GM18861 (cell line): Measurements from ENCODE around the gene TAMM41.
A peak's percentile ranks its signal among the peaks of the same experiment; 100 is the strongest.
"Not testable (repeated sequence)": the region's sequence is repeated elsewhere in the genome, so short reads cannot be mapped to it uniquely, and the experiment has no call there.

Experiments used
- ATAC-seq: cut with Tn5 transposase; IDR thresholded peaks from one replicate; pipeline ENCODE4 v1.9.1; 2021; ENCODE audit not compliant: unreplicated experiment

The TAMM41 gene

DNA sequence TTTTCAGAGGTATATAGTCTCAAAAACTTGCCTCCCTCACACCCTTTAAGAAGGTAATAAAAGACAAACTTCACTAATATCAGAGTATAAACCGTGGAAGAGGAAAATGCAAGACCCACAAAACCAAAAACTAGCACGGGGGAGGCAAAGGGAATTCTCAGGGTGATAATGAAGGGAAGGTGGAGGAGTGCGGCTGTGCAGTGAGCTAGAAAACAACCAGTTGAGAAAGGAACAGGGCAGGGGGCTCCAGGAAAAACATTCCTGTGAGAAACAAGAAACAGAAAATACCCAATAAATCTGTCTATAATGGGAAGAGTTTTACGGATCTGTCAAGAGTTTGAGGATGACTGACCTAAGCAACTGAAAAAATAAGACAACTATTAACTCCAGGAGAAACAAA is 31.6 kb downstream of the TAMM41 start:
- no peak for ATAC-seq

DNA sequence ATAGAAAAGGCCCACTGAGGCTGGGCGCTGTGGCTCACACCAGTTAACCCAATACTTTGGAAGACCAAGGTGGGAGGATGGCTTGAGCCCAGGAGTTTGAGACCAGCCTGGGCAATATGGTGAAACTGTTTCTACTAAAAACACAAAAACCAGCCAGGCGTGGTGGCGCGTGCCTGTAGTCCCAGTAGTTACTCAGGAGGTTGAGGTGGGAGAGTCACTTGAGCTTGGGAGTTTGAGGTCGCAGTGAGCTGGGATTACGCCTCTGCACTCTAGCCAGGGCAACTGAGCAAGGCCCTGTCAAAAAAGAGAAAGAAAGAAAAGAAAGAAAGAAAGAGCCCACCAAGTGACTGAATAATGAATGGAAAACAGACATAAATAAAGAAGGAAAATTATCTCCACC is 32.0 kb downstream of the TAMM41 start:
- no peak for ATAC-seq

DNA sequence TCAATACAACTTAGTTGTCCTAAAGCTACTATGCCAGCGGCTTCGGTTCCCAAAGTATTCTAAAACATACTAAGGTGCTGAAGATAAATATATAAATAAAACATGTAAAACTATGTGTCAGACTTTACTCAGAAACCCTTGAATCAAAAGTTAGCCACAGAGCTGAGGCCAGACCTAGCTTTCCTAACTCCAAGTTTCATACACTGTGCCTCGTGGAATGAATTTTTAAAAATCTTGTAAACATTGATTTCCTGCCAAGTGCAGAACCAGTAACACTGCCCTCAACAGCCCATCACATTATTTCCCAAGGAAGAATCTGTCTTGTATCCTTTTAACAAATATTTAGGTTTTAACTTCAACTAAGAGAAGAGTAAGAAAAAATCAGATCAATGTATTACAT is 36.4 kb downstream of the TAMM41 start:
- no peak for ATAC-seq

DNA sequence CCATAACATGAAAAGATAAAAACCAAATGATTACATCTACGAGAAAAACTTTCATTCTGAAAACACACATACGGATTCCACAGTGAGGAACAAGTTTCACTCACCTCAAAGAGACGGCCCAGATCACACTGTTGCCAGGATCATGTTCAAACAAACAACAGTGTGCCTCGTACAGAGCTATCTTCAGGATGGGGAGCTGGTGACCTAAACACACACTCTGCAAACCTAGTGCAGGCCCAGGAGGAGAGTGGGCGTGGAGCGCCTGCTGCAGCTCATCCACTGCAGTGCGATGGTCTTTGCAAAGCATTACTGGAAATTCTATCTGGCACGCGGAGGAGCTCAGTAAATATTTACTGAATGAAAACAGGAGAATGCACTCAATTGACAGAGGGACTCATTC is 38.5 kb downstream of the TAMM41 start:
- ATAC-seq = no peak

DNA sequence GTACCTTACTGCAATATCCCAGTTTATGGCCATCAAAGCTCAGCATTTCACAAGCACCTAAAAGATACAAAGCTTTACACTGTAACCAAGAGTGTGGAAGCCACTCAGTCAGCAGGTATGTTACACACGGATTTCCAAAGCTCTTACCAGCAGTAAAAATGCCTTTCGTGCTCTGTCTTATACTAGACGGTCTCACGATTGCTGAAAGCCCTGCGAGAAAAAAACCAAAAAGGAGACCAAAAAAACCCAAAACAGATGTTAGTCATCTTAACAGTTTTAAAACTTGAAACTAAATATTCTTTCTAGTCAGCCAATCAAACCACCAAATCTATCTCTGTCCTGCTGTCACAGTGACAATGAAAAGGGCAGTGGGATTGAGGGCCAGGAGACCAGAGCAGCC is 39.0 kb downstream of the TAMM41 start:
- no peak for ATAC-seq

DNA sequence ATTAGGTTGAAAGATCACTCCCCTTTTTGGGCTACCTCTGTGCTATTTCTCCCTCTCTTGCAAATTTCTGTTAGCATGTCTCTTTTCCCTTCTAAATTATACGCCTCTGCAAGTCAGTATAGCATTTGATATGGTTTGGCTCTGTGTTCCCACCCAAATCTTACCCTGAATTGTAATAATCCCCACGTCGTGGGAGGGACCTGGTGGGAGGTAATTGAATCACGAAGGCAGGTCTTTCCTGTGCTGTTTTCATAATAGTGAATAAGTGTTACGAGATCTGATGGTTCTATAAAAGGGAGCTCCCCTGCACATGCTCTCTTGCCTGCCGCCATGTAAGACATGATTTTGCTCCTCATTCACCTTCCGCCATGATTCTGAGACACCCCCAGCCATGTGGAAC is 41.0 kb downstream of the TAMM41 start:
- ATAC-seq = no peak

DNA sequence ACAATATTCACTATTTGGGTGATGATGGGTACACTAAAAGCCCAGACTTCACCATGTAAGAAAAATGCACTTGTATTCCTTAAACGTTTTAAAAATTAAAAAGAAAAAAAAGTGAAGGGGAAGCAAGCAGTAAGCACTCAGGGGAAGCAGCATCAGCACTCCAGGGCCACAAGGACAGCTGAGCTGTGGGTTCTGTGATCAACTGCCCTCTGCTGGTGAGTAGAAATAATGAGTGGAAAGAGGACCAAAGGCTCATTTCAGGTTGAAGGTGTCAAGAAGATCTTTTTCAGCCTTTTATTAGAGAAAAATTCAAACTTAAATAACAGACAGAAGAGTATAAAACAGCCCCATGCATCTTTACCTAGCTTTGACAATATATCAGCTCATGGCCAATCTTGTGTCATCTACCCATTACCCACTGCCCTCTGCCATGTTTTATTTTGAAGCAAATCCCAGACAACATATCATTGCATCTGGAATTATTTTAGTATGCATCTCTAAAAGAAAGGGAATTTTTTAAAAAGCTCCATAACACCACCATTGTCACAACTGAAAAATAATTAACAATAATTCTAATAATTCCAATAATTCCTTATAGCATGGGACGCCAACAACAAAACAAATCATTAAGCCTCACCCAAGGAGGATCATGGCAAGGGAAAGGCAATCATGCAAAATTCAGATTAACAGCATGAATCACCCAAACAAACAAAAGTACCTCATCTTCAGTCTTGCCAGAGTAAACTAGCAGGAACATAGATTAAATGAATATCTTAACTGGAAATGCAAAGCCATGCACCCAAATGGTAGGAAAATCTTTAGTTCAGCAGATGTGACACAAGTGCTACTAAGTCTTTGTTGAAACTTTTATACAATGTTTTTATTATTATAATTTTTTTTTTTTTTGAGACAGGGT is 42.5 kb downstream of the TAMM41 start:
- no peak for ATAC-seq

DNA sequence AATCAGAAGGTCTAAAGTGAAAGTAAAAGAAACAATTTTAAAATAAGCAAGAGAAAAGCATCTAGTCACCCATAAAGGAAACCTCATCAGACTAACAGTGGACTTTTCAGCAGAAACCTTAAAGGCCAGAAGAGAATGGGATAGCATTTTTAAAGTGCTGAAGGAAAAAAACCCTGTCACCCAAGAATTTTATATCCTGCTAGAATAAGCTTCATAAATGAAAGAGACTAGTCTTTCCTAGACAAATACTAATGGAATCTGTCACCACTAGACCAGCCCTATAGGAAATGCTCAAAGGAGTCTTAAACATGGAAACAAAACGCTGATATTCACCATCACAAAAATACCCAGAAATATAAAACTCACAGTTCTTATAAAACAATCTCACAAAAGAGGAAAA is 46.9 kb downstream of the TAMM41 start:
- ATAC-seq = no peak

DNA sequence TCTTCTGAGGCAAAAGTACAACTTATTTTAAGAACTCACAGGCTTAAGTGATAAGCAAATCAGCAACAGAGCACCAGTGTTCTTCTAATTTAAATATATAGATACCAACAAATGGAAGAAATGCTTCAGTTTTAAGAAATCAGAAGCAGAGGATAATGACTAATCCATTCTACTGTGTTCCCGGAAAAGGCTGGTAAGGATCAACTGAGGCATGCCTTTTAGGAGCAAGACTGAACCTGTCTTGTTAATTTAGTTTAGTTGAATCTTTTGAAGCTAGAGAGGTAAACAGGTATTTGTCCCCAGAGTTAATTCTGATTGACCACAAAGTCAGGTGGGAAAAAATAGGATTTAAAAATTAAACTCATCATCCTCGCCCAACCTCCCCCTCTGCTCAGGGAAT is 51.8 kb downstream of the TAMM41 start:
- no peak for ATAC-seq

DNA sequence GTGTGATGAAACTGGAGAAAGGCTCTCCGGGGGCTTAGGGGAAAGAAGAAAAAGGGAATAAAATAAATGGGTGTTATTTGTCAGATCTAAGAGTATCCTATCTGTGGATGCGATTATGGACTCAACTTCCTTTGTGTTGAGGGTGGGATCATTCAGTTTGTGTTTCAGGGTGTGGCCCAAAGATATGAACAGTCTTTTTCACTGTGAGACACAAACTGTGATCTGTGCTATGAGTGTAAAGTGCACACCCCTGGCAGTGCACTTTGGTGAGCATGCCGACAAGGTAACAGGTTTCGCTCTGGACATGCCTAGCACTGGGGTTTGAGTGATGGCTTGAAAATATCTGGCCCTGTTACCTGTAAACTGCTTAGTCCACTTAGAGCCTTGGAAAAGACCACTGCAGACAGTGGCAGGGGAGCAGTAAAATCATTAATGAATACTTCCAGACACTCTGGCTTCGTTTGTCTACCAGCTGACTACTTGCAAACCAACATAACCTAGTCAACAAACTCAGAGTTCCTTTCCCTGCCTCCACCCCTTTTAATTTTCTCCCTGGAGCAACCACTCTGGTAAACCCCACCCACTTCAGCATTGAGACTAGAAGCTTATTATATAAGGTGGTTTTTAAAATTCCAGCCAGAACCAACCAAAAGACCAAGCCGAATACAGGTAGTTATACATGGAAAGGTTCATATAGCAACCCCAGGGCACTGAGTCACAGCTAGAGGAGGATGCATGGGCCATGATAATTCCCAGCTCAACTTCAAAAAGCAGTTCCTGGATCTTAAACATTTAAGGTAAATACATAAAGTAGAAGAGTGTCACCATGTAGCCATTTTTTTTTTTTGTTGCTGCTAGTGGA is 55.1 kb downstream of the TAMM41 start:
- ATAC-seq = no peak

DNA sequence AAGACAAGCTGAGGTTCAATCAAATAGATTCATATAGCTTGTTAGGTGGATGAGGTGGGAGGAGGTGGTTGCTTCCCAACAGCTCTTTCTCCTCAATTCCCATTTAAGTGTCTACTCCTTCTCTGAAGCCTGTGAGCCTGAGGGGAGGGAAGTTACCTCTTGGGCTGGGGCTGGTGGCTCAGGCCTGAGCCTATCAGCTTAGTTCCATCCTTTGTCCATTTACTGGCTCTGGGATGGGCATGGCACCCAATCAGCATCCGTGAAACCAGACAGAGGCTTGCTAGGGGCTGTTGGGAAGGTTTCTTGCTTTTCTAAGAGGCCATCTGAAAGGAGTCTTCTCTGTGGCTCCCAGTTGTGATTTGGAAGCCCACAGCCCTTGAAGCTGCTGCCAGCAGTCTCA is 57.3 kb downstream of the TAMM41 start:
- no peak for ATAC-seq

DNA sequence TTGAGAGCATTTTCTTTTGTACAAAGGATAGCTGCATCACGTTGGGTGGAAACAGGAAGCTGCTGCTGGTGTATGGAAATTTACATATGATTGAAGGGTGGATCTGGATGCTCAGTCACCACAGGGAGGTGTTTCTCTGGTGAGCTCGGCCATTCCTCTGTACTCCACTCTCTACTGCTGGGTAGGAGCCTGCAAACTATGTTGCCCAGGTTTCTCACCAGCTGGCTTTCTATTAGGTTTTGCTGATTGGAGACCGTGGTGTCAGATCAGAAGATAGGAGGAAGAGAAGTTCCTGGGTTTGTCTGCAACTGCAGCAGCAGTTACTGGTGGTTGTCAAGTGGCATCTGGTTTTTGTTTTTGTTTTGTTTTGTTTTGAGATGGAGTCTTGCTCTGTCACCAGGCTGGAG is 61.7 kb downstream of the TAMM41 start:
- no peak for ATAC-seq

DNA sequence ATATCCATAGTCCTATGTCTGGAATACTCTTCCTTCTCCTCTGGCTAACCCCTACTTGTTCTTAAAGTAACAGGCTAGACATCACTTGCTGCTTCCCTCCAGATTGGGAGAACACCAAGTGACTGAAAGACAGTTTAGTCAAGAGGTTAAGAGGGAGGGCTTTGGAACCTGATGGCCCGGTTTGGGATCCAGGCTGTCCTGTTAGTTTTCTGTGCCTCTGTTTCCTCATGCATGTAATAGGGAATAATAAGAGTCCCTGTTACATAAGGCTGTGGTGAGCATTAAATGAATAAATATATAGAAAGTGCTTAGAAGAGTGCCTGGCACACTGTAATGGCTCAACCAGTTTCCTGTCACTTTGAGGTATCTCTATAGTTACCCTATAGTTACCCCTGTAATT is 66.3 kb downstream of the TAMM41 start:
- ATAC-seq = no peak

DNA sequence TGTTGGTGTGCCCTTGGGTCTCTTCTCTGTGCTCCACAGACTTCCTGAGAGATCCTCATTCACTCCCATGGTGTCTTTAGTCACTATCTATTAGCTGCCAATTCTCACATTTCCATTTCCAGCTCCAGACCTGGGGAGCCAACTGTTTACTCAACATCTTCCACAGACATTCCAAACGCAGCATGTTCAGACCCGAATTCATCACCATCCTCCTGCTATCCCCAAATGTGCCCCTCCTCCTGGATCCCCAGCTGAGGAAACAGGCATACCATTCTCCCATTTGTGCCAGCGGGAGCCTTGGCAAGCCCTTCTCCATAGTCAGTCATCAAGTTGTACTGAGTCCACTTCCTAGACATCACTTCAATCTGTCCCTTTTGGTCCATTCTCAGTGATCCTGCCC is 67.1 kb downstream of the TAMM41 start:
- no peak for ATAC-seq

DNA sequence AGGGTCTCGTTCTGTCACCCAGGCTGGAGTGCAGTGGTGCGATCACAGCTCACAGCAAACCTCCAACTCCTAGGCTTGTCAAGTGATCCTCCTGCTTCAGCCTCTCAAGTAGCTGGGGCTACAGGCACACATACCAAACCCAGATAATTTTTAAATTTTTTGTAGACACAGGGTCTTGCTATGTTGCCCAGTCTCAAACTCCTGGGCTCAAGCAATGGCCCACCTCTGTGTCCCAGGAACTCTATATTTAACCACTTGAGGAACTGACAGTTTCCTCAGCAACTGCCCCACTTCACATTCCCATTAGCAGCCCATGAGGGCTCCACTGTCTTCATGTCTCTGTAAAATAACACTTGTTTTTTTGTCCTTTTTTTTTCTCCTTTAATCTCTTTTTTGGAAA is 68.4 kb downstream of the TAMM41 start:
- no peak for ATAC-seq

DNA sequence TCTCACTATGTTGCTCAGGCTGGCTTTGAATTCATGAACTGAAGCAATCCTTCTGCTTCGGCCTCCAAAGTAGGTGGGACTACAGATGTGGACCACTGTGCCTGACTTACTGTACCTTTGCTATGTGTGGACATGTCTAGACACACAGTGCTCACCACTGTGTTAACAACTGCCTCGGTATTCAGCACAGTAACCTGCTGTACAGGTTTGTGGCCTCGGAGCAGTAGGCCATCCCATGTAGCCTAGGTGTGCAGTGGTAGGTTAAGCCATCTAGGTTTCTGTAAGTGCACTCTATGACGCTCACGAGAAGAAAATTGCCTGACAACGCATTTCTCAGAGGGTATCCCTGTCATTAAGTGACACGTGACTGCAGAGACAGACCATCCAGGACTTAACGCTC is 70.3 kb downstream of the TAMM41 start:
- no peak for ATAC-seq

DNA sequence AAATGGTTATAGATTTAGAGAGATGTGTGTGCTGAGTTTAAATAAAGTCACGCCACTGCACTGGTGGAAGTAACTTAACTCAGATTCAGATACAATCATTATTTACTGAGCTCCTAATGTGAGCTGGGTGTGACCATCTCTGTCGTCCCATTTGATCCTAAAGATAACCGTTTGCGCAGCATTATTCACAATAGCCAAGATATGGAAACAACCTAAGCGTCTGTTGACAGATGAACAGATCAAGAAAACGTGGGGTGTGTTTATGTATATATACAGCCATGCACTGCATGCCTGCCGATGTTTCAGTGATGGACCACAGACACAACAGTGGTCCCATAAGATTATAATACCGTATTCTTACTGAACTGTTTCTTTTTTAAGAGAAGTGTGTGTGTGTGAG is 71.2 kb downstream of the TAMM41 start:
- ATAC-seq = no peak

DNA sequence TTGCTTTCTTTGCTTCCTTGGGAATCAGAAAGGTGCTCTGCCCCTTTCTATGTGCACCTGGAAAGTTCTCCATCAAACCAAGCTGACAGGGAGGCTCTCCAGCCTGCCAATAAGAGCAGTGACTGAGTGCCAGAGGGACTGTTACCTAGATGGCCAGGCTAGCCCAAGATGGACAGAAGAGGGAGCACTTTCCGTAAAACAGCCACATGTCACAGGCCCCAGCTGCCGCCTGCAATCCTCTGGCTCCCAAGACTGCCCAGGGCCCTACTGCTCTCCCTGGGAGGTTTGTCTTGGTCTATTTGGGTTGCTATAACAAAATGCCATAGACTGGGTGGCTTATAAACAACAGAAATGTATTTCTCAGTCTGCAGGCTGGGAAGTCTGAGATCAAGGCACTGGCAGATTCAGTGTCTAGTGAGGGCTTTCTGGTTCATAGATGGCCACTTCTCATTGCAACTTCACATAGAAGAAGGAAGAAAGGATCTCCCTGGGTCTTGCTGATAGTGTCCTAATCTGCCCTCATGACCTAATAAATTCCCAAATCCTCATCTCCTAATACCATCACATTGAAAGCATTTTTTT is 72.3 kb downstream of the TAMM41 start:
- ATAC-seq = no peak

DNA sequence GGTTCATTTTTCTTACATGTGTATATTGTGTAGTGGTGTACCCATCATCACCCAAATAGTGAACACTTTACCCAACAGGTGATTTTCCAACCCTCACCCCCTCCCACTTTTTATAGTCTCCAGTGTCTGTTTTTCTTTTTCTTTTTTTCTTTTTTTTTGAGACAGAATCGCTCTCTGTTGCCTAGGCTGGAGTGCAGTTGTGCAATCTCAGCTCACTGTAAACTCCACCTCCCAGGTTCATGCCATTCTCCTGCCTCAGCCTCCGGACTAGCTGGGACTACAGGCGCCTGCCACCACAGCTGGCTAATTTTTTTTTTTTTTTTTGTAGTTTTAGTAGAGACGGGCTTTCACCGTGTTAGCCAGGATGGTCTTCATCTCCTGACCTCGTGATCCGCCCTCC is 74.8 kb downstream of the TAMM41 start:
- ATAC-seq = not testable (repeated sequence)

DNA sequence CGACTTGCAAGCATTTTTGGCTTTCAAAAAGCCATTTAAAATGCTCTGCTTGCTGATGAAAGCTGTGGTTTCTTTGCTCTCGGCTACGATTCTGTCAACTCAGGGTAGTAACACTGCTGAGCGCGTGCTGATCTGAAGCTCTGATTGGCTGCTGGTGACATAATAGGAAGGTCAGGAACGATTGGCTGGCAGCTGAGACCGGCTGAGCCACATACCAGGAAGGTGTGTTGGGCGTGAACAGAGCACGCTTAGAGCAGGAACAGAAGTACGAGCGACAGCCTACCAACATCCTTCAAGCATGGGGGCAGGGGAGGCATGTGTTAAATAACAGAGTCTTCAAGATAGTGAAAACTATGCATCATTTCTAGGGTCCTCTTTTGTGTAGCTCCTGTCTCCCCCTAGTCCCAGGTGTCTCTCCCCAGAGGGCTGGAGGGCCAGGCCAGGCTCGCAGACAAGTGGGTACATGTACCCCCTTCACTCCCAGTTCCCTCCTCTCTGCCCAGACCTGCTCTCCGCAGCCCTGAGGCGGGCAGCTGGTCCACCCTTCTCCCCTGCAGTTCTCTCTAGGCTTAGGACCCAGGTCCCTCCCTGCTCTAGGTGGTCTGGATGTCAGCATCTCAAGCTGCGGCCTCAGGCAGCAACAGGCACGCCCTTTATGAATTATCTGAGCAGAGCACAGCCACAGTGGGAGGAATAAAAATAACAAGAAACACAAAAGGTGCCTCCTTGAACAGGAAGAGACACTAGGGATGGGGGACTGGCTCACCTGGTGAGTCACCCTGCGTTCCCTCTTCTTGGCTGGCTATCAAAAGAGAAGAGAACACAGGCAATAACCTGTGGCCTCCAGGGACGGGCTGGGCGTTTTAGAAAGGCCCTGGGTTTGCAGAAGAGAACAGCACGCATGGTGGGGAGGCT is 76.0 kb downstream of the TAMM41 start:
- ATAC-seq = peak; percentile 98
